Uterus (tissue), 2 donors: ENCODE data around the gene GABRR1.

Source experiments
- POLR2A ChIP-seq, 2 donors: fragments of 450-650 bp; IDR thresholded peaks; one replicate each; pipeline ENCODE4 v1.6.1; 2016; ENCODE audit warnings: antibody characterized with exemption in 2 of 2, mild to moderate bottlenecking in 1 of 2, moderate library complexity in 1 of 2
- TF ChIP-seq, protein P1 (sequence below), 4 experiments: fragments of 200-600 bp in 2 of 4; fragments of 450-650 bp in 2 of 4; sonication (generic) in 2 of 4; IDR thresholded peaks; one replicate each; pipeline ENCODE4 v1.5.1; 2016 to 2019; ENCODE audit warnings: antibody characterized with exemption in 4 of 4, mild to moderate bottlenecking in 2 of 4, moderate library complexity in 1 of 4

DNA sequence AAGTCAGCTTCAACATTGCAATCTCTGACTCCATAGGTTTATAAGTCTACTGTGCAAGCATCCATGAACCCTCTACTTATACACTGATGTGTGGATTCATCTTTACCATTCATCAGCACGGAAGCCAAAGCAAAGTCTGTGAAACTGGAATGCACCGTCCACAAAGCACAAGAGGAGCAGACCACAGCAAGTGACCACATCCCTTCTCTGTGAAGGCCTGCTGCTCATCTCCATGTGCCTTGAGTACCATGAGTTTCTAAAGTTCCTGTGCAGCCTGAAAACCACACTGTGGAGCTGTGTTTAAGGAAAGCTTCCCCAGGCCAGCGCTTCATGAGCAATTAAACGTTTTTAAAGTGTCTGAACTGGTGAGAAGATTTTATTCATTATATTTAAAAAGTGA is 20.0 kb downstream of the GABRR1 start:
- TF ChIP-seq, protein P1, sequence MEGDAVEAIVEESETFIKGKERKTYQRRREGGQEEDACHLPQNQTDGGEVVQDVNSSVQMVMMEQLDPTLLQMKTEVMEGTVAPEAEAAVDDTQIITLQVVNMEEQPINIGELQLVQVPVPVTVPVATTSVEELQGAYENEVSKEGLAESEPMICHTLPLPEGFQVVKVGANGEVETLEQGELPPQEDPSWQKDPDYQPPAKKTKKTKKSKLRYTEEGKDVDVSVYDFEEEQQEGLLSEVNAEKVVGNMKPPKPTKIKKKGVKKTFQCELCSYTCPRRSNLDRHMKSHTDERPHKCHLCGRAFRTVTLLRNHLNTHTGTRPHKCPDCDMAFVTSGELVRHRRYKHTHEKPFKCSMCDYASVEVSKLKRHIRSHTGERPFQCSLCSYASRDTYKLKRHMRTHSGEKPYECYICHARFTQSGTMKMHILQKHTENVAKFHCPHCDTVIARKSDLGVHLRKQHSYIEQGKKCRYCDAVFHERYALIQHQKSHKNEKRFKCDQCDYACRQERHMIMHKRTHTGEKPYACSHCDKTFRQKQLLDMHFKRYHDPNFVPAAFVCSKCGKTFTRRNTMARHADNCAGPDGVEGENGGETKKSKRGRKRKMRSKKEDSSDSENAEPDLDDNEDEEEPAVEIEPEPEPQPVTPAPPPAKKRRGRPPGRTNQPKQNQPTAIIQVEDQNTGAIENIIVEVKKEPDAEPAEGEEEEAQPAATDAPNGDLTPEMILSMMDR (IDR thresholded peaks at IDR 0.05), result no peak
- TF ChIP-seq POLR2A (IDR thresholded peaks at IDR 0.05), result no peak
